ENCODE results near the gene PTK7.

Gene PTK7

GRCh38 chr6:43045371-43045930 lies 30.7 kb upstream of the PTK7 start:
- TF ChIP-seq FOXM1 (IDR thresholded peaks at IDR 0.05; ENCODE audit: borderline replicate concordance, low read depth): no peak
- TF ChIP-seq USF1 (IDR thresholded peaks at IDR 0.05): no peak
- no peak for TF ChIP-seq TCF12 (IDR thresholded peaks at IDR 0.05; ENCODE audit: low read depth)
- no peak for TF ChIP-seq MAX (IDR thresholded peaks at IDR 0.05)
- no peak for TF ChIP-seq EGR1 (IDR thresholded peaks at IDR 0.05)
- no peak for TF ChIP-seq NFIC (IDR thresholded peaks at IDR 0.05)
- TF ChIP-seq RAD21 (IDR thresholded peaks at IDR 0.05; ENCODE audit: low read depth): no peak
- no peak for TF ChIP-seq ZBTB7A (IDR thresholded peaks at IDR 0.05; ENCODE audit: low read depth)
- TF ChIP-seq YY1 (IDR thresholded peaks at IDR 0.05; ENCODE audit: low read depth): no peak
- no peak for TF ChIP-seq REST (IDR thresholded peaks at IDR 0.05; ENCODE audit: low read depth)
- TF ChIP-seq TAF1 (IDR thresholded peaks at IDR 0.05; ENCODE audit: low read depth): no peak
- no peak for TF ChIP-seq EP300 (IDR thresholded peaks at IDR 0.05; ENCODE audit: borderline replicate concordance)
- no peak for TF ChIP-seq CEBPB (IDR thresholded peaks at IDR 0.05)
- TF ChIP-seq CREB1 (IDR thresholded peaks at IDR 0.05; ENCODE audit: low read depth): no peak
- no peak for TF ChIP-seq TEAD4 (IDR thresholded peaks at IDR 0.05)

GRCh38 chr6:43047998-43048397 lies 28.1 kb upstream of the PTK7 start:
- TF ChIP-seq YY1 (IDR thresholded peaks at IDR 0.05; ENCODE audit: low read depth) (no peak), RAD21 (IDR thresholded peaks at IDR 0.05; ENCODE audit: low read depth) (no peak), EP300 (IDR thresholded peaks at IDR 0.05; ENCODE audit: borderline replicate concordance) (no peak), CEBPB (IDR thresholded peaks at IDR 0.05) (no peak), NFIC (IDR thresholded peaks at IDR 0.05) (no peak), REST (IDR thresholded peaks at IDR 0.05; ENCODE audit: low read depth) (no peak), FOXM1 (IDR thresholded peaks at IDR 0.05; ENCODE audit: borderline replicate concordance, low read depth) (no peak), USF1 (IDR thresholded peaks at IDR 0.05) (no peak), TEAD4 (IDR thresholded peaks at IDR 0.05) (no peak), EGR1 (IDR thresholded peaks at IDR 0.05) (no peak)

- TF ChIP-seq CREB1 (IDR thresholded peaks at IDR 0.05; ENCODE audit: low read depth) (no peak), TEAD4 (IDR thresholded peaks at IDR 0.05) (no peak), MAX (IDR thresholded peaks at IDR 0.05) (no peak), ZBTB7A (IDR thresholded peaks at IDR 0.05; ENCODE audit: low read depth) (no peak), USF1 (IDR thresholded peaks at IDR 0.05) (no peak), FOXM1 (IDR thresholded peaks at IDR 0.05; ENCODE audit: borderline replicate concordance, low read depth) (no peak)
Measured at GRCh38 chr6:43050981-43051380, 25.1 kb upstream of the PTK7 start.

- no peak for TF ChIP-seq RAD21 (IDR thresholded peaks at IDR 0.05; ENCODE audit: low read depth)
Measured at GRCh38 chr6:43052225-43052841, 23.8 kb upstream of the PTK7 start.

- no peak for TF ChIP-seq EP300 (IDR thresholded peaks at IDR 0.05; ENCODE audit: borderline replicate concordance)
- TF ChIP-seq YY1 (IDR thresholded peaks at IDR 0.05; ENCODE audit: low read depth): no peak
- no peak for TF ChIP-seq TCF12 (IDR thresholded peaks at IDR 0.05; ENCODE audit: low read depth)
- TF ChIP-seq ZBTB7A (IDR thresholded peaks at IDR 0.05; ENCODE audit: low read depth): no peak
Measured at GRCh38 chr6:43052842-43053544, 23.1 kb upstream of the PTK7 start.

Data from Ishikawa (cell line).